ENCODE measurements around the gene UBE2L6.

GRCh38 chr11:57527056-57527631 is 40.3 kb downstream of the UBE2L6 start:
- TF ChIP-seq CTCF (IDR thresholded peaks at IDR 0.05) (peak; percentile 89 to 96 (median 92)), POLR2A (IDR thresholded peaks at IDR 0.05) (no peak)
